OCI-LY1 (cell line): ENCODE measurements around the gene GFOD2.

Experiments used
- CTCF ChIP-seq: fragments of 200-600 bp; sonication (generic), shearing (Covaris generic); IDR thresholded peaks from 2 replicates; pipeline ENCODE4 v1.5.1; 2017; ENCODE audit warnings: mild to moderate bottlenecking, antibody characterized with exemption, low read length, moderate library complexity, mixed read lengths
- EZH2 ChIP-seq: fragments of 200-600 bp; sonication (generic), shearing (Covaris generic); IDR thresholded peaks from 2 replicates; pipeline ENCODE4 v1.8.0; 2017; ENCODE audit warnings: borderline replicate concordance, mixed run types, mild to moderate bottlenecking, antibody characterized with exemption, low read length, moderate library complexity, mixed read lengths

DNA sequence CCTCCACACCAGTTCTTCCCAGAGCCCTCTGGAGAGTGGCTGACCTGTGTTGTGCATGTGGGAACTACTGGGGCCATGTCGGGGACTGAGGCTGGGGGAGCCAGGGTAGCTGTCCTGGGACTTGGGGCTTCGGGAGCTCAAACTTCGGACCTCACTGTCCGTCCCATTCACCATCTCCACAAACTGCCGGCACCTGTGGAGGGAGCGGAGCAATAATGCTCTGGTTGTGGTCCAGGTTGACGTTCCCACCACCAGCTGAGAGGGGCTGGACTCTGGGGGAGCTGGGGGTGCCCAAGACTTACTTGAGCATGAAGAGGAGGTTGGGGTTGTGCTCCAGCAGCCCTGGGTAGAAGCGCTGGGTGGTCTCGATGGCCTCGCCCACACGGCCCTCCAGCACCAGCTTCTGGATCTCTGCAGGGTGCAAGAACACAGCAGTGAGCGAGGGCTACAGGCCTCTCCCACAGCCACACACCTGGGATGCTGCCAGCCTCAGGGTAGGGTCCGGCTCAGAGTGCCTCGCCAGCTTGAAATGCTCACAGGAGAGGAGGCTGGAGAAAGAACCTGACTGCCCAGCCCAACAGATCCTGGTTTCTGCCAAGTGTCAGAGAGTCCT, 10.6 kb upstream of the GFOD2 start:
- TF ChIP-seq CTCF (no peak), EZH2 (no peak)
